ENCODE measurements around the gene TMEM120A. TPM values are rescaled to one million over a fixed set of nuclear protein-coding genes. Genes with fewer than 3 reads are reported as not detected.
A peak's percentile ranks its signal among the peaks of the same experiment; 100 is the strongest.

The TMEM120A gene
- polyA plus RNA-seq, 1 of the 3 experiments (the other 2 are of a cell fraction) = 59.8 TPM

- Histone ChIP-seq H3K79me2 (ENCODE audit: insufficient read depth) (no peaks in the 10 kb centered on the region), H3K4me2 (no peak overlapping the region), H3K9ac (no peak overlapping the region), H3F3A (replicated peaks; ENCODE audit: insufficient read depth) (no peaks in the 10 kb centered on the region), H3K36me3 (replicated peaks in 1 of 2; ENCODE audit: control insufficient read depth in 1 of 2, insufficient read depth in 2 of 2, low read length in 1 of 2) (no peaks in the 10 kb centered on the region), H3K9me2 (no peaks in the 10 kb centered on the region), H3K4me1 (ENCODE audit: control insufficient read depth in 1 of 2, insufficient read depth in 2 of 2, low read depth in 1 of 2, low read length in 1 of 2) (peaks cover 0 to 50% of the 10 kb centered on the region in 2 experiments; a peak in 1 of 4 replicates), H3K27me3 (ENCODE audit: insufficient read depth) (no peaks in the 10 kb centered on the region), H3K4me3 (ENCODE audit: low read depth in 2 of 2, low read length in 1 of 2) (no peak overlapping the region), H2AFZ (ENCODE audit: low read depth) (no peak overlapping the region), H3K27ac (ENCODE audit: low read depth in 2 of 2, low read length in 1 of 2) (peak overlapping the region in 1 of 2 experiments; percentile 25; a peak in 2 of 4 replicates), H3K9me3 (no peaks in the 10 kb centered on the region), H4K20me1 (ENCODE audit: insufficient read depth) (no peaks in the 10 kb centered on the region)
- TF ChIP-seq TEAD4 (IDR thresholded peaks at IDR 0.05; ENCODE audit: borderline replicate concordance, insufficient read depth) = no peak
- peak; percentile 86 for TF ChIP-seq MXI1 (IDR thresholded peaks at IDR 0.05; ENCODE audit: low read depth, low read length)
- TF ChIP-seq RCOR1 (IDR thresholded peaks at IDR 0.05; ENCODE audit: low read length) = no peak
- TF ChIP-seq USF2 (IDR thresholded peaks at IDR 0.05; ENCODE audit: borderline replicate concordance, low read depth, low read length) = no peak
- peak in 1 of 2 experiments; percentile 13; a peak in 1 of 4 replicates for TF ChIP-seq EP300 (IDR thresholded peaks at IDR 0.05; ENCODE audit: borderline replicate concordance in 1 of 2, low read depth in 1 of 2, low read length in 1 of 2)
- ChIA-PET CTCF (interaction anchor here (0.7 to 4.0 kb wide), 6 partner anchors 8 to 100 kb away, joined by 3 to 18 read pairs (median 4); no protein-coding TSS in a partner anchor), POLR2A (interaction anchor here (1.1 to 2.4 kb wide), 3 partner anchors 10 to 75 kb away, joined by 3 to 10 read pairs (median 3); partner anchors contain the start of gene POR)
- peak; percentile 53 for DNase-seq
- 79% methylated on average over 26 of the region's 26 CpGs for WGBS (ENCODE audit: low lambda C conversion rate)
These were observed 28.0 kb downstream of the TMEM120A start for GRCh38 chr7:75966190-75966961.

GRCh38 chr7:75965617-75966016 lies 28.8 kb downstream of the TMEM120A start:
- Histone ChIP-seq H3K79me2 (ENCODE audit: insufficient read depth) (no peaks in the 10 kb centered on the region), H2AFZ (ENCODE audit: low read depth) (no peak overlapping the region), H3K27me3 (ENCODE audit: insufficient read depth) (no peaks in the 10 kb centered on the region), H3K36me3 (replicated peaks in 1 of 2; ENCODE audit: control insufficient read depth in 1 of 2, insufficient read depth in 2 of 2, low read length in 1 of 2) (no peaks in the 10 kb centered on the region), H3K4me3 (ENCODE audit: low read depth in 2 of 2, low read length in 1 of 2) (no peak overlapping the region), H3K9me2 (no peaks in the 10 kb centered on the region), H3K4me2 (no peak overlapping the region), H3F3A (replicated peaks; ENCODE audit: insufficient read depth) (no peaks in the 10 kb centered on the region), H3K4me1 (ENCODE audit: control insufficient read depth in 1 of 2, insufficient read depth in 2 of 2, low read depth in 1 of 2, low read length in 1 of 2) (peaks cover 0 to 50% of the 10 kb centered on the region in 2 experiments; a peak in 1 of 4 replicates), H4K20me1 (ENCODE audit: insufficient read depth) (no peaks in the 10 kb centered on the region), H3K9ac (no peak overlapping the region), H3K9me3 (no peaks in the 10 kb centered on the region), H3K27ac (ENCODE audit: low read depth in 2 of 2, low read length in 1 of 2) (peak overlapping the region in 1 of 2 experiments; percentile 25; a peak in 1 of 4 replicates)
- WGBS (ENCODE audit: low lambda C conversion rate) = 82% methylated on average over 9 of the region's 13 CpGs
- ChIA-PET POLR2A (interaction anchor here (0.9 to 2.4 kb wide), 3 partner anchors 10 to 74 kb away, joined by 3 to 10 read pairs (median 3); partner anchors contain the start of gene POR), CTCF (interaction anchor here (0.7 to 4.0 kb wide), 4 partner anchors 12 to 100 kb away, joined by 3 to 18 read pairs (median 4); no protein-coding TSS in a partner anchor)
- TF ChIP-seq USF1 (IDR thresholded peaks at IDR 0.05; ENCODE audit: borderline replicate concordance, low read depth) (no peak), MAX (IDR thresholded peaks at IDR 0.05; ENCODE audit: low read depth) (no peak), ELF1 (IDR thresholded peaks at IDR 0.05) (no peak), GABPA (IDR thresholded peaks at IDR 0.05; ENCODE audit: low read depth) (no peak), CHD2 (IDR thresholded peaks at IDR 0.05; ENCODE audit: low read length, partially characterized antibody) (no peak), NFIC (IDR thresholded peaks at IDR 0.05; ENCODE audit: borderline replicate concordance) (no peak), RXRA (IDR thresholded peaks at IDR 0.05; ENCODE audit: borderline replicate concordance, low read depth) (no peak), USF2 (IDR thresholded peaks at IDR 0.05; ENCODE audit: borderline replicate concordance, low read depth, low read length) (no peak), RCOR1 (IDR thresholded peaks at IDR 0.05; ENCODE audit: low read length) (no peak)
- peak; percentile 48 for DNase-seq

All from SK-N-SH (cell line).